IPS-18c (cell line): ENCODE results near the gene LRRC47.

Source experiments
- H3K4me3 ChIP-seq: 2 replicates; pipeline ENCODE4 v1.7.0; 2013; ENCODE audit warnings: low read depth, mild to moderate bottlenecking, low read length, moderate library complexity; ENCODE audit not compliant: insufficient read depth
- H3K9me3 ChIP-seq: one replicate; pipeline ENCODE4 v1.6.1; 2013; ENCODE audit warnings: mild to moderate bottlenecking, low read length, moderate library complexity; ENCODE audit not compliant: control insufficient read depth, insufficient read depth

LRRC47 gene

DNA sequence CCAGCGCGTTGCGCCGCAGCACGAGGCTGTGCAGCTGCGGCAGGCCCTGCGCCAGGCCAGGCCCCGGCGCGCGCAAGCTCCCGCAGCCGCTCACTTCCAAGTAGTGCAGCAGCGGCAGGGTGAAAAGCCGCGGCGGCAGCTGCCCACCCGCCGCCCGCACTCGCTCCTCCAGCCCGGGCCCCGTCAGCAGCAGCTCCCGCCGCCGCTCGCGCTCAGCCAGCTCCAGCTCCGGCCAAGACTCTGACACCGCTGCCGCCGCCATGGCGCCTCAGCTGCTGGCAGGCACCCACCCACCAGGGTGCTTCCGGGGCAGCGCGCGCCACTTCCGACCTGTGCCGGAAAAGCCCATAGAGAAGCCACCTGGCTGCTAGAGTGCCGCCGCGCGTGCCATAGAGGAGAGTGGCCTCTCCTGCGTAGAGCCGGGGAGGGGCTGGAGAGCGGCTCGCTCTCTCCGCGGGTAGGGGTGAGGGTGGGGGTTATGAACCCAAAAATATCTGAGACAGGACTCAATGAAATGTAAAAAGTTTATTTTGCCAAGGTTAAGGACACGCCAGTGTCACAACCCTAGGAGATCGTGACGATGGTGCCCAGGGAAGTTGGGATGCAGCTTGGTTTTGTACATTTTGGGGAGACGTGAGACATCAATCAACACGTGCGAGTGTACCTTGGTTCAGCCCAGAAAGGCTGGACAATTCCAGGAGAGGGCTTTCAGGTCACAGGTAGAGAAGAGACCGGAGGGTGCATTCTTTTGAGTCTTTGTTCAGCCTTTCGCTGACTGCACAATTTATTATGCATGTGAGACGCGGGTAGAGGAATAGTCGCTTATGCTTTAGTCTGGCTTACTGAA is at the start of gene LRRC47:
LRRC47 (minus strand) TSS at position 284 of the 847 bp plus-strand sequence; CDS start at position 262, 22 bp downstream.
- Histone ChIP-seq H3K9me3 (no peaks in the 10 kb centered on the region), H3K4me3 (peak within 1 kb of the TSS; percentile 89)

GRCh38 chr1:3842912-3843311 is 46.6 kb upstream of the LRRC47 start:
- Histone ChIP-seq H3K9me3 (no peaks in the 10 kb centered on the region), H3K4me3 (no peak overlapping the region)

- H3K9me3 ChIP-seq = peaks cover 3% of the 10 kb centered on the region
- H3K4me3 ChIP-seq = no peak overlapping the region
Observed at GRCh38 chr1:3841491-3841890, 45.2 kb upstream of the LRRC47 start.

DNA sequence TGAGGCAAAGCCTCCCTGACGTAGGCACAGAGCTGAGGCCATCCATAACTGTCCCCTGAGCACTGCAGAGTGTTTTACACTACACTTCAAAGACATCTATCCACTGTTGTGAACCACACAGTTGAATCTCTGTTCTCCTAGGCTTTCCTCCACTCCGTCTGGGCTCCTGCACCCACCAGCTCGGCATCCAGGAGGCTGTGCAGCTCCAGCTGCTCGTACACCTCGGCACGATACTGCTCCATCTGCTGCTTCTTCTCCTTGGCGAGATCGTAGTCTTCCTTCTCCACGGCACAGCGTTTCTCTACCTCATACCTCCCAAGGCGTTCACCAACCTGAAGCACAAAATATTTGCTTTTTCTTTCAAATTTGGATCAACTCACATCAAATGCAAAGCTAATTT is 42.5 kb upstream of the LRRC47 start:
- Histone ChIP-seq H3K4me3 (no peak overlapping the region), H3K9me3 (peaks cover 3% of the 10 kb centered on the region)

- Histone ChIP-seq H3K9me3 (peaks cover 3% of the 10 kb centered on the region), H3K4me3 (no peak overlapping the region)
Observed at GRCh38 chr1:3837685-3838084, 41.4 kb upstream of the LRRC47 start.

- no peak overlapping the region for H3K4me3 ChIP-seq
- H3K9me3 ChIP-seq = peaks cover 3% of the 10 kb centered on the region
Observed at GRCh38 chr1:3837200-3837599, 40.9 kb upstream of the LRRC47 start.

DNA sequence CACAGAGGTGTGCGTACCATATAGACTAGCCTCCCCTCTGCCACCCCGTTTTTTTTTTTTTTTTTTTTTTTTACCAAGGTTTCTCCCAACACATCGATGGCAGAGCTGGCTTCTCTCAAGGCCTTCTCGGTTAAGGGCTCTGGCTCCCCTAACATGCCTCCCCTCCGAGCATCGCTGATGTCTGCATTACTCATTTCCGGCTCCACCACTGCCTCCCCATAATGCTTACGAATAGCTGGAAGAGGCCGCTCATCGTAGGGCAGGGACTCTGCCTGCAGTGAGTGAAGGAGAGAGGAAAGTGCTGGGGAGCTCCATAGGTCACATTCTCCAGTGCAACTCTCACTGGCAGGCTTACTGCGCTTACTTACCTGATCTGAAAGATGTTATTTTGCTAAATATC is 40.1 kb upstream of the LRRC47 start:
- no peak overlapping the region for H3K4me3 ChIP-seq
- H3K9me3 ChIP-seq = peaks cover 3% of the 10 kb centered on the region

DNA sequence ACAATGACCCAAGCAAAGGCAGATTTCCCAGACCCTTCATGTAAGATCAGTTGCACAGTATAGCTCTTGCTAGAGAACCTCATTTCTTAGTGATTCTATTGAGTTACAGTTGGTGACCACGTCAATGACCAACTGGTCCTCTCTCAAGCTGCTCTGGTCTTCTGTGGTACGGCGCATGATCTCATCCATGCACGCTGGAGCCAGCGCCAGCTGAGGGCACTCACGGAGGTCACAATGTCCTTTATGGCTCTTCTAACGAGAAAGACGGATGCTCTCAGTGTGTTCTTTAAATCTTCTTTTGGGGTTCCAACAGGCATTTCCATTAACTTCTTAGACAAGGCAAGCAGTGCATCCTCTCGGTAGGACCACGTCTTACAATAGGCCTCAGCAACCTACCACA is 38.4 kb upstream of the LRRC47 start:
- peaks cover 3% of the 10 kb centered on the region for H3K9me3 ChIP-seq
- no peak overlapping the region for H3K4me3 ChIP-seq

DNA sequence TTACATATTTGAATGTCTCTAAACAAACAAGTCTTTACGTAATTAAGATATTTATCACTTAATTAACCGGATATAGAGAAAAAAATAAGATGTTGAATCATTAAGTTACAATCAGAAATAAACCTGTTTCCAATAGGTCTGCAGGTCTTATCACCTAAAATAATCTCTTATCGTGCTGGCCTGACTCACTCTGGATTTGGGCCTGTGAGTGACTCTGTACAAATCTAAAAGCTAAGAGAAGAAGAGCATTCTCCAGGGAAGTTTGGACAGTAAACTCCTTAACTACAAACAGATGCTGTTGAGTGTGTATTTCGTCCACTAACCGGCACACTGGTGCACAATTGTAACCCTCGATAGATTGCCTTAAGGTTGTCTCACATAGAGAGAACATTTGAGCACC is 35.4 kb upstream of the LRRC47 start:
- no peaks in the 10 kb centered on the region for H3K9me3 ChIP-seq
- no peak overlapping the region for H3K4me3 ChIP-seq

DNA sequence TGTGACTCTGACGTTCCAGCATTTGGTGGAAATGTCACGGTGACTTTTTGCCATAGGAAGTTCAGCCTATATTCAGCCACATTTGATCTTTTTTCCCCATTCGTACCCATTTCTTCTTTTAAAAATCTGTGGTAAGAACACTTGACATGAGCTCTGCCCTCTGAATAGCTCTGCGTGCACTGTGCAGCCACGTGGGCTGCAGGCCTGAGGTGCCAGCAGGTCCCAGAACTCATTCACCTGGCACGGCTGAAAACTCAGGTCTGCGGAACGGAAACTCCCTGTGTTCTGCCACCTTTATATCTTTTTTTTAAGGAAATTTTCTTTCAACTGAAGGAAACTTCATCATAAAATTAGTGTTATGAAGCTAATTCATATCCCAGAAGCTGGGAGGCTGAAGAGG is 32.1 kb upstream of the LRRC47 start:
- Histone ChIP-seq H3K4me3 (no peak overlapping the region), H3K9me3 (no peaks in the 10 kb centered on the region)

GRCh38 chr1:3827813-3828307 is 31.6 kb upstream of the LRRC47 start:
- no peak overlapping the region for H3K4me3 ChIP-seq
- no peaks in the 10 kb centered on the region for H3K9me3 ChIP-seq

DNA sequence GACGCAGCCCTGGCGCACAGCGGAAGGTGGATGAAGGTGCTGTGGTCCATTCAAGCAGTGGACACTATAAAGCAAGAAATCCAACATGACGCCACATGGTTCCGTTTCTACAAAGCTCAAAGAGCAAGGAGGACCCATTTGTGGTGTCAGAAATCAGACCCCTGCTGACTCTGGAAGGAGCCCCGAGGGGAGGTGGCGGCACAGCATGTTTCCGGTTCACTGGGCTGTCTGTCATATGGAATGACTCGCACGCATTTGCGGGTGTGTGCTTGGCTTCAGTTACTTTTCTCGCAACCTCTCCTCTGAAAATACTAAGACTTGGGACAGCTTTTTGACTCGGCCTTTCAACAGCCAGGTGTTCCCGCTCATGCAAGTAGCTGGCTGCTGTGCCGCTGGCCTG is 29.1 kb upstream of the LRRC47 start:
- H3K4me3 ChIP-seq = no peak overlapping the region
- H3K9me3 ChIP-seq = no peaks in the 10 kb centered on the region

- H3K4me3 ChIP-seq = no peak overlapping the region
- H3K9me3 ChIP-seq = no peaks in the 10 kb centered on the region
Observed at GRCh38 chr1:3824650-3825049, 28.4 kb upstream of the LRRC47 start.

GRCh38 chr1:3822421-3822820 is 26.1 kb upstream of the LRRC47 start:
- H3K4me3 ChIP-seq = no peak overlapping the region
- H3K9me3 ChIP-seq = no peaks in the 10 kb centered on the region

DNA sequence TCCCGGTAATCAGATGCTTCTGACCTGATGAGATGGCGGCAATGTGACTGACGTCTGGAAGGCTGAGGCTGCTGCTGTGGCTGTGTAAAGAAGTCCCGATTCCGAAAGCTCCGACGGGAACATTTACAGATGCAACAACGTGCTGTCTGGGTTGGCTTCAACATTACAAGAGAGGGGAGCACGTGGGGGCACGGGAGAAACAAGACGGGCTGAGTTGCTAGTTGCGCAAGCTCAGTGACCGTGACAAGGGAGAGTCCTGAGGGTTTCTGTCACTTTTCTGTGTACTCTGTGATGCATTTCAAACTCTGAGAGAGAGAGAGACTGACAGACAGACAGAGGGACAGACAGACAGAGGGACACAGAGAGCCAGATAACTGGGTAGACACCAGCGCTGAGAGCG is 25.6 kb upstream of the LRRC47 start:
- H3K9me3 ChIP-seq = no peaks in the 10 kb centered on the region
- H3K4me3 ChIP-seq = no peak overlapping the region

- Histone ChIP-seq H3K9me3 (no peaks in the 10 kb centered on the region), H3K4me3 (no peak overlapping the region)
Observed at GRCh38 chr1:3821447-3821846, 25.1 kb upstream of the LRRC47 start.

GRCh38 chr1:3821004-3821403 is 24.7 kb upstream of the LRRC47 start:
- Histone ChIP-seq H3K9me3 (no peaks in the 10 kb centered on the region), H3K4me3 (no peak overlapping the region)

- H3K9me3 ChIP-seq = no peaks in the 10 kb centered on the region
- H3K4me3 ChIP-seq = no peak overlapping the region
Observed at GRCh38 chr1:3820316-3820715, 24.0 kb upstream of the LRRC47 start.

DNA sequence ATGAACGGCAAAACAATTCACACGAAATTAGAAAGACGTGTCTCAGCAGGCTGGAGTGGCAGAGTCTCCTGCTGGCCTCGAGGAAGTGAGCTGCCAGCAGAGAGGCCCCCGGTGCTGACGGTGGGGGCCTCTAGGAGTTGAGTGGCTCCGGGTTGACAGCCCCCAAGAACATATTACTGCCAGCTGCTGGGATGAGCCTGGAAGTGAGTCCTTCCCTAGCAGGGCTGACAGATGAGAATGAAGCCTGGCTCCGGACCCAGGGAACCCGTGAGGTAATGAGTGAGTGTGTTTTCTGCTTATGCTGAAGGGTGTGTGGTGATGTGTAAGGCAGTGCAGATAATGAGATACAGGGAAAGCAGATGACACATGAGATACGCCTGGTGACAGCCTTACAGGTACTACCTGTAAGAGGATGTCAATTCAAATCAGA is 23.5 kb upstream of the LRRC47 start:
- no peak overlapping the region for H3K4me3 ChIP-seq
- no peaks in the 10 kb centered on the region for H3K9me3 ChIP-seq
